Ectodermal cell (in vitro differentiated cells): Measurements from ENCODE around the gene FSTL5.

ENCODE experiments used
- H3K27ac ChIP-seq: 2 replicates; pipeline ENCODE4 v1.7.0; 2013; ENCODE audit warnings: mild to moderate bottlenecking, low read depth, low read length; ENCODE audit not compliant: insufficient read depth, poor library complexity, severe bottlenecking
- H3K27me3 ChIP-seq: 2 replicates; pipeline ENCODE4 v1.7.0; 2013; ENCODE audit warnings: mild to moderate bottlenecking, low read length; ENCODE audit not compliant: insufficient read depth, control insufficient read depth, poor library complexity, severe bottlenecking
- H3K36me3 ChIP-seq: one replicate; pipeline ENCODE4 v1.7.0; 2013; ENCODE audit warnings: low read length; ENCODE audit not compliant: control insufficient read depth, insufficient read depth
- H3K4me1 ChIP-seq: one replicate; pipeline ENCODE4 v1.7.0; 2013; ENCODE audit warnings: low read length; ENCODE audit not compliant: control insufficient read depth, insufficient read depth
- H3K4me3 ChIP-seq: 2 replicates; pipeline ENCODE4 v1.7.0; 2013; ENCODE audit warnings: low read depth, low read length, control low read depth; ENCODE audit not compliant: insufficient read depth
- H3K9me3 ChIP-seq: 2 replicates; pipeline ENCODE4 v1.7.0; 2013; ENCODE audit warnings: mild to moderate bottlenecking, low read length, moderate library complexity; ENCODE audit not compliant: control insufficient read depth
- WGBS, 2 experiments: methylation state at CpG; one replicate each; pipeline ENCODE4 v1.1.7; 2013; ENCODE audit warnings: missing lambda C conversion rate in 2 of 2; 5-methylcytosine and 5-hydroxymethylcytosine counted together

Gene FSTL5

GRCh38 chr4:161952382-161952781, 211.4 kb downstream of the FSTL5 start:
- Histone ChIP-seq H3K27me3 (no peaks in the 10 kb centered on the region), H3K36me3 (no peaks in the 10 kb centered on the region), H3K4me1 (no peaks in the 10 kb centered on the region), H3K27ac (no peak overlapping the region), H3K9me3 (no peaks in the 10 kb centered on the region), H3K4me3 (no peak overlapping the region)
- 71% methylated on average over 1 of the region's 2 CpGs; no CpG with 5 or more reads in 1 of the 2 experiments for WGBS, 2 experiments

DNA sequence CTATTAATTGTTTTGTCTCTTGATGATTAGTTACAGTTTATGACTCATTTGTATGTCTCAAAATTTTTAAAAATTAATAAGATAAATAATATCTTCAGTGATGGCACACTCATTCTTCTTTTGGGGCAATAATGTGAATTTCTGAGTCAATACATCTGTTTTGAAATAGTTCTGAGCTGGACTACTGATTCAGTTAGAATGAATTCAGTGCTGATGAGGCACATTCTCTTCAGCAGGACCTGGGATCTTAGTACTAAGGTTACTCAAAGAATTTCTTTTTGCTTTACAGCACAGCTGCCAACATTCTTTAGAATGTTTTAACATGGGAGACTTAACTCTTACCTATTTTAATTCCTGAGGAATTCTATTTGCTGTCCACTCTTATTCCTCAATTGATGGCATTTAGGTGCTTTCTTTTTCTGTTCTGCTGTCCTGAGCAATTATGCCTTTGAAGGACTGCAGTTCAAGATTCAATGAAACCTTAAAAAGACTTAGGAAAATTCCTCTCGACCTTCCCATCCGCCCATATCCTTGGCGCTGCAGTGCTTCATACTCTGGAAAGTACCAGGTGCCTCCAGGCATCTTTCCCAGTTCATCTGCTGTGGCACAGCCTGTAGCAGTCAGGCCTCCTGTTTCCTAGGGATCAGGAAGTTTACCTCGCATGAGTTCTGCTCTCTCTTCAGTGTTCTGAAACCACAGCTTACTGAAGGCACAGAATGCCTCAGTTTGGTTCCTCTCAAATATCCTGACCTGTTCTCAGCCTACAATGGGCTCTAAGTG, 213.7 kb downstream of the FSTL5 start:
- no peak overlapping the region for H3K4me3 ChIP-seq
- 92 to 95% methylated on average over 4 of the region's 4 CpGs for WGBS, 2 experiments
- H3K27ac ChIP-seq: no peak overlapping the region
- H3K27me3 ChIP-seq: no peaks in the 10 kb centered on the region
- no peaks in the 10 kb centered on the region for H3K36me3 ChIP-seq
- H3K4me1 ChIP-seq: no peaks in the 10 kb centered on the region
- H3K9me3 ChIP-seq: no peaks in the 10 kb centered on the region

DNA sequence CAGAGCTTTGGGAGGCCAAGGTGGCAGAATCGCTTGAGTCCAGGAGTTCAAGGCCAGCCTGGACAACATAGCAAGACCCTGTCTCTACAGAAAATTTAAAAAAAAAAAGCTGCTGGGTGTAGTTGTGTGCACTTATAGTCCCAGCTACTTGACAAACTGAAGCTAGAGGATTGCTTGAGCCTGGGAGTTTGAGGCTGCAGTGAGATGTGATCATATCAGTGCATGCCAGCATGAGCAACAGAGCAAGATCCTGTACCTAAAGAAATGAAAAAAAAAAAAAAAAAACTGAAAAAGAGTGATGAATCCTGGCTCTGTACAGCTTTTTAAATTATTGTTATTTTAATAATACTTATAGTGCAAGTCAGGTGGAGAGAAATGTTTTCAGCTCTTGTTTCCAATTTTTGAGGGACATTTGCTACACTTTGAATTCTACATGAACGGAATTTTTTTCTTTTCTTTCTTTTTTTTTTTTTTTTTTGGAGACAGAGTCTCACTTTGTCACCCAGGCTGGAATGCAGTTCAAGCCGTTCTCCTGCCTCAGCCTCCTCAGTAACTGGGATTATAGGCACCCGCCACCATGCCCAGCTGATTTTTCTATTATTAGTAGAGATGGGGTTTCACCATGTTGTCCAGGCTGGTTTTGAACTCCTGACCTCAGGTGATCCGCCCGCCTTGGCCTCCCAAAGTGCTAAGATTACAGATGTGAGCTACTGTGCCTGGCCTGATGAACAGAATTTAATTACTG, 215.6 kb downstream of the FSTL5 start:
- no peaks in the 10 kb centered on the region for H3K9me3 ChIP-seq
- H3K4me1 ChIP-seq: no peaks in the 10 kb centered on the region
- H3K4me3 ChIP-seq: no peak overlapping the region
- WGBS, 2 experiments: 92 to 95% methylated on average over 6 of the region's 6 CpGs
- H3K27ac ChIP-seq: no peak overlapping the region
- no peaks in the 10 kb centered on the region for H3K27me3 ChIP-seq
- no peaks in the 10 kb centered on the region for H3K36me3 ChIP-seq

DNA sequence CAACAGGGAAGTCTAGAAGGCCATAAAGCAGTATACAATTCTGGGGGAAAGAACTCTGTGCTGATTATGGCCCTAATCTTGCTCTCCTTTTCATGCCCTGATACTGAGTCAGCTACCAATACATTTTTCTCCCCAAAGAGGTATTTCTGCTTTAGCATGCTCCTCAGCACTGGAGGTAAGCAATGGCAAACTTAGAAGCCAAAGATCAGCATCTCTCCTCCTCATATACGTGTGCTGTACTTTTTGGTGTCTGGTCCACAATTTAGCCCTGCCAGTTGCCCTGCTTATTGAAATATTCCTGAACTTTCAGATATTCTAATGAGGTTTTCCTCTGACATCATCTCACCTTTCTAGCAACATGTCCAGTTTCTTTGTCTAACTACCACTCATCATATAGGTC, 226.2 kb downstream of the FSTL5 start:
- WGBS, 2 experiments: 88 to 95% methylated on average over 1 of the region's 1 CpG
- no peaks in the 10 kb centered on the region for H3K9me3 ChIP-seq
- H3K4me1 ChIP-seq: no peaks in the 10 kb centered on the region
- H3K27me3 ChIP-seq: no peaks in the 10 kb centered on the region
- no peak overlapping the region for H3K4me3 ChIP-seq
- no peaks in the 10 kb centered on the region for H3K36me3 ChIP-seq
- no peak overlapping the region for H3K27ac ChIP-seq

GRCh38 chr4:161936625-161937550, 226.9 kb downstream of the FSTL5 start:
- Histone ChIP-seq H3K27me3 (no peaks in the 10 kb centered on the region), H3K27ac (no peak overlapping the region), H3K4me3 (no peak overlapping the region), H3K4me1 (no peaks in the 10 kb centered on the region), H3K36me3 (no peaks in the 10 kb centered on the region), H3K9me3 (no peaks in the 10 kb centered on the region)
- 81 to 84% methylated on average over 1 of the region's 1 CpG for WGBS, 2 experiments

GRCh38 chr4:161931089-161931488, 232.7 kb downstream of the FSTL5 start:
- Histone ChIP-seq H3K4me3 (no peak overlapping the region), H3K27ac (no peak overlapping the region), H3K27me3 (no peaks in the 10 kb centered on the region), H3K4me1 (no peaks in the 10 kb centered on the region), H3K9me3 (no peaks in the 10 kb centered on the region), H3K36me3 (no peaks in the 10 kb centered on the region)
- WGBS, 2 experiments: 89 to 90% methylated on average over 1 of the region's 1 CpG

- no peaks in the 10 kb centered on the region for H3K27me3 ChIP-seq
- H3K4me1 ChIP-seq: no peaks in the 10 kb centered on the region
- H3K4me3 ChIP-seq: no peak overlapping the region
- H3K9me3 ChIP-seq: no peaks in the 10 kb centered on the region
- no peak overlapping the region for H3K27ac ChIP-seq
- H3K36me3 ChIP-seq: no peaks in the 10 kb centered on the region
These were observed 233.8 kb downstream of the FSTL5 start for GRCh38 chr4:161929956-161930355.

DNA sequence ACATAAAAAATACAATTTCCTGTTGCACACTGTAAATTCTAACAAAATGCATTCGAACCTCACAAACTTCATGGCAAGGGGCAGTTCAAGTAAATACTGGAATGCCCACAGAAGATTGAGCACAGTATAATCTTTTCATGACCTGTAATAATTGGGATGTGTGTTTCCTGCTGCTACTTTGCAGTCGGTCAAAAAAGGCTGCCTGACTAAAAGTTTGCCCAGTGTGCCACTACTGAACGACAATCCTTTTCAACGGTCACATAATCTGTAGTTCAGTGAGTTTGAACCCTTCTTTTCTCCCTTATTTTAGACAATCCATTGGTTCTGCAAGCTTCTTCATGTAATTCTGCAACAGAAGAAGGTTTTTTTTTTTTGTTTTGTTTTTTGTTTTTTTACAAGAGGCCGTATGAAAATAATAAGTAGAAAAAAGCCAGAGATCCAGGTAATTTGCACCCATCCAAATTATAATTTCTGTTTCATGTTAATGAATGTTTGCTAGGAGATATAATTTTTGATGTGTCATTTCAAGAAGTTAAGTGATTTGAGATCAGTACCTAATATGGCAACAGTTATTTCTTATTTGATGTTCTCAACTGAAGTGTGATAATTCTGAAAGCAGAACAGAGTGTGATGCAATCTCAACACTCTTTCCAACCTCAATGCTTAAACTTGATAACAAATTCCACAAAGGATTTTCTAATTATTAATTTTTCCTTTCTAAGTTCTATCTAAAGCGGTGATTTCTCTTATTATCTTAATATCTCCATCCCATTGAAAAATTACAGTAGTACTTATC, 237.6 kb downstream of the FSTL5 start:
- no peaks in the 10 kb centered on the region for H3K27me3 ChIP-seq

GRCh38 chr4:161920304-161921052, 243.3 kb downstream of the FSTL5 start:
- no peaks in the 10 kb centered on the region for H3K36me3 ChIP-seq
- no peak overlapping the region for H3K27ac ChIP-seq
- no peak overlapping the region for H3K4me3 ChIP-seq
- H3K9me3 ChIP-seq: no peaks in the 10 kb centered on the region
- no peaks in the 10 kb centered on the region for H3K4me1 ChIP-seq
- no peaks in the 10 kb centered on the region for H3K27me3 ChIP-seq
- WGBS, 2 experiments: 89 to 93% methylated on average over 2 to 3 of the region's 3 CpGs

More for the DNA sequence above, 237.6 kb downstream of the FSTL5 start:
- WGBS, 2 experiments: 92 to 95% methylated on average over 5 of the region's 6 CpGs
- Histone ChIP-seq H3K27ac (no peak overlapping the region), H3K36me3 (no peaks in the 10 kb centered on the region), H3K4me1 (no peaks in the 10 kb centered on the region), H3K9me3 (no peaks in the 10 kb centered on the region), H3K4me3 (no peak overlapping the region)
